Islet of Langerhans (tissue), 1 donor: ENCODE results near the gene IL16.
"Not testable (repeated sequence)": the region's sequence is repeated elsewhere in the genome, so short reads cannot be mapped to it uniquely, and the experiment has no call there.

Experiments used
- FAIRE-seq: peaks from one replicate; lab custom pipeline; 2011; peaks lifted over from hg19 to GRCh38; lab: Jason Lieb, UNC

Gene IL16

GRCh38 chr15:81196576-81197254, at the start of gene IL16:
Gene IL16 (plus strand): TSS chr15:81196879. CDS start chr15:81225400, 28,521 bp downstream.
- FAIRE-seq, result no peak

- no peak for FAIRE-seq
Measured at GRCh38 chr15:81151389-81151788, 45.3 kb upstream of the IL16 start.

- FAIRE-seq, result no peak
Measured at GRCh38 chr15:81152339-81152738, 44.3 kb upstream of the IL16 start.

- FAIRE-seq, result no peak
Measured at GRCh38 chr15:81152799-81153198, 43.9 kb upstream of the IL16 start.

- no peak for FAIRE-seq
Measured at GRCh38 chr15:81155375-81156218, 41.1 kb upstream of the IL16 start.

- no peak for FAIRE-seq
Measured at GRCh38 chr15:81156324-81156723, 40.4 kb upstream of the IL16 start.

- FAIRE-seq, result no peak
Measured at GRCh38 chr15:81157195-81157938, 39.3 kb upstream of the IL16 start.

- no peak for FAIRE-seq
Measured at GRCh38 chr15:81157939-81158223, 38.8 kb upstream of the IL16 start.

GRCh38 chr15:81158561-81158960, 38.1 kb upstream of the IL16 start:
- FAIRE-seq, result not testable (repeated sequence)

GRCh38 chr15:81160312-81161159, 36.1 kb upstream of the IL16 start:
- no peak for FAIRE-seq

GRCh38 chr15:81161160-81161673, 35.5 kb upstream of the IL16 start:
- no peak for FAIRE-seq

- FAIRE-seq, result no peak
Measured at GRCh38 chr15:81161851-81162250, 34.8 kb upstream of the IL16 start.

- no peak for FAIRE-seq
Measured at GRCh38 chr15:81163961-81164800, 32.5 kb upstream of the IL16 start.

- no peak for FAIRE-seq
Measured at GRCh38 chr15:81165535-81165934, 31.1 kb upstream of the IL16 start.

GRCh38 chr15:81166636-81167305, 29.9 kb upstream of the IL16 start:
- FAIRE-seq, result no peak

GRCh38 chr15:81168131-81168526, 28.6 kb upstream of the IL16 start:
- no peak for FAIRE-seq

GRCh38 chr15:81168644-81169043, 28.0 kb upstream of the IL16 start:
- no peak for FAIRE-seq

GRCh38 chr15:81170511-81170910, 26.2 kb upstream of the IL16 start:
- no peak for FAIRE-seq

- FAIRE-seq, result no peak
Measured at GRCh38 chr15:81171286-81171685, 25.4 kb upstream of the IL16 start.

- FAIRE-seq, result no peak
Measured at GRCh38 chr15:81174125-81174791, 22.4 kb upstream of the IL16 start.
